ENCODE measurements around the gene CCL25. TPM values are rescaled to one million over a fixed set of nuclear protein-coding genes. Genes with fewer than 3 reads are reported as not detected.

CCL25 gene
- polyA plus RNA-seq, 1 donor: 1,345 TPM

- Histone ChIP-seq H3K4me1 (ENCODE audit: control insufficient read depth, insufficient read depth, low read length) (peaks cover 15% of the 10 kb centered on the region), H3K27me3 (ENCODE audit: control insufficient read depth, insufficient read depth, low read length) (no peaks in the 10 kb centered on the region), H3K9me3 (ENCODE audit: control insufficient read depth, low read depth, low read length) (peaks cover 2% of the 10 kb centered on the region), H3K27ac (ENCODE audit: low read length) (no peak overlapping the region), H3K4me3 (ENCODE audit: low read length) (no peak overlapping the region), H3K36me3 (ENCODE audit: control insufficient read depth, insufficient read depth, low read length) (no peaks in the 10 kb centered on the region)
- no CpG with 5 or more reads among the region's 12 CpGs for WGBS (ENCODE audit: insufficient coverage, low lambda C conversion rate)
- DNase-seq: no peak
Observed at GRCh38 chr19:8083141-8083540, 30.6 kb downstream of the CCL25 start.

- Histone ChIP-seq H3K9me3 (ENCODE audit: control insufficient read depth, low read depth, low read length) (peaks cover 2% of the 10 kb centered on the region), H3K36me3 (ENCODE audit: control insufficient read depth, insufficient read depth, low read length) (no peaks in the 10 kb centered on the region), H3K27ac (ENCODE audit: low read length) (no peak overlapping the region), H3K4me1 (ENCODE audit: control insufficient read depth, insufficient read depth, low read length) (peaks cover 15% of the 10 kb centered on the region), H3K4me3 (ENCODE audit: low read length) (no peak overlapping the region), H3K27me3 (ENCODE audit: control insufficient read depth, insufficient read depth, low read length) (no peaks in the 10 kb centered on the region)
- no peak for DNase-seq
- WGBS (ENCODE audit: insufficient coverage, low lambda C conversion rate): no CpG with 5 or more reads among the region's 13 CpGs
Observed at GRCh38 chr19:8084152-8084551, 31.6 kb downstream of the CCL25 start.

- no peak overlapping the region for H3K4me3 ChIP-seq (ENCODE audit: low read length)
- no peaks in the 10 kb centered on the region for H3K36me3 ChIP-seq (ENCODE audit: control insufficient read depth, insufficient read depth, low read length)
- no CpG with 5 or more reads among the region's 20 CpGs for WGBS (ENCODE audit: insufficient coverage, low lambda C conversion rate)
- peak overlapping the region; percentile 67 for H3K27ac ChIP-seq (ENCODE audit: low read length)
- peaks cover 5% of the 10 kb centered on the region for H3K9me3 ChIP-seq (ENCODE audit: control insufficient read depth, low read depth, low read length)
- peaks cover 15% of the 10 kb centered on the region for H3K4me1 ChIP-seq (ENCODE audit: control insufficient read depth, insufficient read depth, low read length)
- DNase-seq: peak; percentile 79 to 91
- no peaks in the 10 kb centered on the region for H3K27me3 ChIP-seq (ENCODE audit: control insufficient read depth, insufficient read depth, low read length)
Observed at GRCh38 chr19:8085598-8086408, 33.2 kb downstream of the CCL25 start.

GRCh38 chr19:8086849-8087248 lies 34.3 kb downstream of the CCL25 start:
- no peak for DNase-seq
- no peak overlapping the region for H3K27ac ChIP-seq (ENCODE audit: low read length)
- peaks cover 3% of the 10 kb centered on the region for H3K9me3 ChIP-seq (ENCODE audit: control insufficient read depth, low read depth, low read length)
- peaks cover 15% of the 10 kb centered on the region for H3K4me1 ChIP-seq (ENCODE audit: control insufficient read depth, insufficient read depth, low read length)
- no peak overlapping the region for H3K4me3 ChIP-seq (ENCODE audit: low read length)
- H3K36me3 ChIP-seq (ENCODE audit: control insufficient read depth, insufficient read depth, low read length): no peaks in the 10 kb centered on the region
- no peaks in the 10 kb centered on the region for H3K27me3 ChIP-seq (ENCODE audit: control insufficient read depth, insufficient read depth, low read length)
- WGBS (ENCODE audit: insufficient coverage, low lambda C conversion rate): no CpG with 5 or more reads among the region's 13 CpGs

GRCh38 chr19:8087876-8088275 lies 35.3 kb downstream of the CCL25 start:
- Histone ChIP-seq H3K9me3 (ENCODE audit: control insufficient read depth, low read depth, low read length) (peaks cover 3% of the 10 kb centered on the region), H3K27ac (ENCODE audit: low read length) (no peak overlapping the region), H3K4me1 (ENCODE audit: control insufficient read depth, insufficient read depth, low read length) (peaks cover 15% of the 10 kb centered on the region), H3K4me3 (ENCODE audit: low read length) (no peak overlapping the region), H3K36me3 (ENCODE audit: control insufficient read depth, insufficient read depth, low read length) (no peaks in the 10 kb centered on the region), H3K27me3 (ENCODE audit: control insufficient read depth, insufficient read depth, low read length) (no peaks in the 10 kb centered on the region)
- no peak for DNase-seq
- no CpG with 5 or more reads among the region's 15 CpGs for WGBS (ENCODE audit: insufficient coverage, low lambda C conversion rate)

GRCh38 chr19:8088752-8089663 lies 36.4 kb downstream of the CCL25 start:
- DNase-seq: no peak
- Histone ChIP-seq H3K9me3 (ENCODE audit: control insufficient read depth, low read depth, low read length) (peaks cover 3% of the 10 kb centered on the region), H3K36me3 (ENCODE audit: control insufficient read depth, insufficient read depth, low read length) (no peaks in the 10 kb centered on the region), H3K27me3 (ENCODE audit: control insufficient read depth, insufficient read depth, low read length) (no peaks in the 10 kb centered on the region), H3K27ac (ENCODE audit: low read length) (no peak overlapping the region), H3K4me3 (ENCODE audit: low read length) (no peak overlapping the region), H3K4me1 (ENCODE audit: control insufficient read depth, insufficient read depth, low read length) (peaks cover 15% of the 10 kb centered on the region)
- 93% methylated on average over 3 of the region's 8 CpGs for WGBS (ENCODE audit: insufficient coverage, low lambda C conversion rate)

GRCh38 chr19:8089664-8090601 lies 37.4 kb downstream of the CCL25 start:
- no peak overlapping the region for H3K4me3 ChIP-seq (ENCODE audit: low read length)
- H3K36me3 ChIP-seq (ENCODE audit: control insufficient read depth, insufficient read depth, low read length): no peaks in the 10 kb centered on the region
- peaks cover 15% of the 10 kb centered on the region for H3K4me1 ChIP-seq (ENCODE audit: control insufficient read depth, insufficient read depth, low read length)
- DNase-seq: no peak
- H3K27ac ChIP-seq (ENCODE audit: low read length): no peak overlapping the region
- H3K9me3 ChIP-seq (ENCODE audit: control insufficient read depth, low read depth, low read length): peaks cover 3% of the 10 kb centered on the region
- no peaks in the 10 kb centered on the region for H3K27me3 ChIP-seq (ENCODE audit: control insufficient read depth, insufficient read depth, low read length)
- WGBS (ENCODE audit: insufficient coverage, low lambda C conversion rate): no CpG with 5 or more reads among the region's 19 CpGs

GRCh38 chr19:8090950-8091349 lies 38.4 kb downstream of the CCL25 start:
- no CpG with 5 or more reads among the region's 2 CpGs for WGBS (ENCODE audit: insufficient coverage, low lambda C conversion rate)
- H3K36me3 ChIP-seq (ENCODE audit: control insufficient read depth, insufficient read depth, low read length): no peaks in the 10 kb centered on the region
- H3K4me3 ChIP-seq (ENCODE audit: low read length): no peak overlapping the region
- H3K9me3 ChIP-seq (ENCODE audit: control insufficient read depth, low read depth, low read length): peaks cover 11% of the 10 kb centered on the region
- no peak overlapping the region for H3K27ac ChIP-seq (ENCODE audit: low read length)
- H3K4me1 ChIP-seq (ENCODE audit: control insufficient read depth, insufficient read depth, low read length): peaks cover 8% of the 10 kb centered on the region
- no peaks in the 10 kb centered on the region for H3K27me3 ChIP-seq (ENCODE audit: control insufficient read depth, insufficient read depth, low read length)
- no peak for DNase-seq

GRCh38 chr19:8093740-8094139 lies 41.2 kb downstream of the CCL25 start:
- WGBS (ENCODE audit: insufficient coverage, low lambda C conversion rate): 100% methylated on average over 1 of the region's 2 CpGs
- Histone ChIP-seq H3K27ac (ENCODE audit: low read length) (no peak overlapping the region), H3K4me3 (ENCODE audit: low read length) (no peak overlapping the region), H3K36me3 (ENCODE audit: control insufficient read depth, insufficient read depth, low read length) (no peaks in the 10 kb centered on the region), H3K27me3 (ENCODE audit: control insufficient read depth, insufficient read depth, low read length) (no peaks in the 10 kb centered on the region), H3K4me1 (ENCODE audit: control insufficient read depth, insufficient read depth, low read length) (no peaks in the 10 kb centered on the region), H3K9me3 (ENCODE audit: control insufficient read depth, low read depth, low read length) (peaks cover 15% of the 10 kb centered on the region)
- DNase-seq: no peak

GRCh38 chr19:8094336-8094735 lies 41.8 kb downstream of the CCL25 start:
- H3K27me3 ChIP-seq (ENCODE audit: control insufficient read depth, insufficient read depth, low read length): no peaks in the 10 kb centered on the region
- no peak overlapping the region for H3K4me3 ChIP-seq (ENCODE audit: low read length)
- H3K4me1 ChIP-seq (ENCODE audit: control insufficient read depth, insufficient read depth, low read length): no peaks in the 10 kb centered on the region
- no peak overlapping the region for H3K27ac ChIP-seq (ENCODE audit: low read length)
- peaks cover 15% of the 10 kb centered on the region for H3K9me3 ChIP-seq (ENCODE audit: control insufficient read depth, low read depth, low read length)
- no peak for DNase-seq
- no CpG with 5 or more reads among the region's 6 CpGs for WGBS (ENCODE audit: insufficient coverage, low lambda C conversion rate)
- H3K36me3 ChIP-seq (ENCODE audit: control insufficient read depth, insufficient read depth, low read length): no peaks in the 10 kb centered on the region
